ENCODE results near the gene SPIRE1.

- TF ChIP-seq EP300 (IDR thresholded peaks at IDR 0.05): no peak
- no peak for TF ChIP-seq CTCF (IDR thresholded peaks at IDR 0.05)
- no peak for TF ChIP-seq POLR2A (IDR thresholded peaks at IDR 0.05)
These were observed 259.3 kb downstream of the SPIRE1 start for GRCh38 chr18:12398625-12399024.
